GM21529 (cell line): Measurements from ENCODE around the gene NKAPL.
A peak's percentile ranks its signal among the peaks of the same experiment; 100 is the strongest.

Source experiments
- ATAC-seq: cut with Tn5 transposase; IDR thresholded peaks from one replicate; pipeline ENCODE4 v1.9.1; 2021; ENCODE audit not compliant: unreplicated experiment

Gene NKAPL

DNA sequence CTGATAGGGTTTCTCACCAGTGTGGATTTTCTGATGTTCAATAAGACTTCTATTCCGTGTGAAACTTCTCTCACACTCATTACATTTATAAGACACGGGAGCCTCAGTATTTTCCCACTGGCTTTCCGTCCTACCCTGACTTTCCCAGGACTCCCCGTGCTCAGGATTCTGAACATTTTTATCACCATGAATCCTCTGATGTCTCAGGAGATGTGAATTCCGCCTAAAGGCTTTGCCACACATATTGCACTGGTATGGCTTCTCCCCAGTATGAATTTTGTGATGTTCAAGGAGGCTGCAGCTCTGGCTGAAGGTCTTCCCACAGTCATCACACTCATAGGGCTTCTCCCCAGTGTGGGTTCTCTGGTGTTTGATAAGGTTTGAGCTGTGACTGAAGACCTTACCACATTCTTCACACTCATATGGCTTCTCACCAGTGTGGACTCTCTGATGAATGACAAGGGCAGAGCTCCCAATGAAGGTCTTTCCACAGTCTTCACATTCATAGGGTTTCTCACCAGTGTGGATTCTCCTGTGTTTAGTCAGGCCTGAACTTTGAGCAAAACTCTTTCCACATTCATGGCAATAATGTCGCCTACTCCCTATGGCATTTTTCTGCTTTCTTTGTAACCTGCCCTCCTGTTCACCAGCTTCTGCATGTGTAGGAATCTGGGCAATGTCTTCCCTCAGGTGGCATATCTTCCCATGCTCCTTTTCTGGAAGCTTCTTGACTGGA lies 13.7 kb upstream of the NKAPL start:
- ATAC-seq = no peak

DNA sequence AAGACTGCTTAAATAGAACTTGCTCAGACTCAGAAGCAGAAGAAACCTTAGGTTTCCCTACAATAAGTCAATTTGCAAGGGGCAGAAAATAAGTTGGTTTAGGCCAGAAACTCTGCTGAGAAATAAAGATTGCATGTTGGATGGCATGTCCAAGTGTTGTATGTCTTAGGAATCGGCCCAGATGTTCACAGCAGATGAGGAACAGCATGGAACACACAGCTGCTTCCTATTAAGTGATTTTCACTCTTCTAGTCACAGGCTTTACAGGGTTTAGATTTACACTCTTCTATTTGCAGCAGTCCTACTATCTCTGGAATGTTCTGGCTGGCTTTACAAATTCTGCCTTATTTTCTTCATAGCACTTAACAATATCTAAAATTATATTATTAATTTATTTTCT lies 10.2 kb upstream of the NKAPL start:
- ATAC-seq = no peak

DNA sequence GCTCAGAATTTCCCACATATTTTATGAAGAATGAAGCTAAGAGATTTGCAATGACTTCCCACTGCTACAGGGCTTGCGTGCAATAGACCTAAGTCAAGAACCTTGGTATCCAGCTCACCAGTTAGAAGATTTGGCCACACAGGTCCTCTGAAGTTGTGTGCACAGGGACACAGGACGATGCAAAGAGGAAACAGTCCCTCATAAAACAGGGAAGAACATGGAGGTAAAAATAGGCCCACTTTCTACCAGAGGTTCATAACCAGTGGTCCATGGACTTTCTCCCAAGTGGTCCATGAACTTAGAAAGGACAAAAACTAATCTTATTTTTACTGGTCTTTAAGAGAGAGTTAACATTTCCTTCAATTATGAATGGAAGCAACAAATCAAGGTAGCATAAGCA lies 8.3 kb upstream of the NKAPL start:
- ATAC-seq = no peak

DNA sequence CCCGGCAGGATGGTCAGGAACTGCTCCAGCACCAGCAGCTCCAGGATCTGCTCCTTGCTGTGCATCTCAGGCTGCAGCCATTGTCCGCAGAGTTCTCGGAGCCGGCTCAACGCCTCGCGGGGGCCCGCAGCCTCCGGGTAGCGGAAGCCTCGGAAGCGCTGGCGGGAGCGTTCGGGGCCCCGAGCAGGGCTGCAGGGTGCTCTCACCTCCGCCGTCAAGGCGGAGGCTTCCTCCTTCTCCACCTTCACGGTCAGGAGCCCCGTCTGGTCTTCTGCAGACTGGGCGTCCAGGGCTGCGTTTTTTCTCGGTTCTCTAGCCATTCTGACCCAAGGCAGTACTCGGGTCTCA lies 7.5 kb upstream of the NKAPL start:
- peak; percentile 40 for ATAC-seq

DNA sequence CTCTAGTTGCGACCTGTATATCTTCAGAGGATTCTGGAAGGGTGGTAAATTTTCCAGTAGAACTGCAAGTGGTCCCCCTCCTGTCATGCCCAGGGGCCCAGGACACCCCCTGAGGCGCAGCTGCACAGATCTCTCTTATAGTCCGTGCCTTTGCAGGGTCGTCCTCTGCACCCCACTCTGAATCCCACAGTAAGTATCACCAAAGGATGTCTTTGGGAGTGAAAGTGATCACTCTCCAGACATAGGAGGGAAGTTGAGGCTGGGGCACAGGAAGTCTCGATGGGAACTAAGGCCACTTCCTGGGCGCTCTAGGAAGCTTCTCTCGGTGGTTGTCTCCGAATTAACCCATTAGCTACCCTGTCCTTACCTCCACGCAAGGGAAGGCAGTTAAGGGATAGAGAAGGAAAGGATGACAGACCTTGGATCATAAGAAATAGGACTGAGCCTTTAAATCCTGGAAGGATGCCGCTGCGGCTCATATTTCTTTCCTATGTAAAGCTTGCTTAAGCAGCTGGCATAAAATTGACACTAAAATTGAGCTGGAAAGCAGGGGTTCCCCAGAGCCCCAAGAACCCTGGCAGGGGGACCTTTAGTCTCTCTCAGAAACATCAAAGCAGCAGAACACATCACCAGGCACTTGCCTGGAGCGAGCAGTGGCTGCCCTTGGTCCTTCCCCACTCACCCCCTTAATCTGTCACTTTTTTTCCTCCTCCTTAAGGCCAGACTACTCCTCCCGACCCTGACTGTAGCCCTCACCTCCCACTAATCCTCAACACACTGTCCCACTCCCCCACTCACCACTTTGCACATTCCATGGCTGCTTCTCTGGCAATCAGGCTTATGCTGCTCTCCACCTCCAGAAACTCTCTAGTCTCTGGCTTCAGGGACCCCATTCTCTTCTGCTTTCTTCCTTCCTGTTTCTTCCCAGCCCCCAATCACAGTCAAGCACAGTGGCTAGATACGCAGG lies 6.8 kb upstream of the NKAPL start, which contains the start of gene ZKSCAN4:
Gene ZKSCAN4 (minus strand): TSS at position 261 of the 967 bp plus-strand sequence. CDS start 289 bp downstream, outside the sequence.
- ATAC-seq = peak; percentile 81

DNA sequence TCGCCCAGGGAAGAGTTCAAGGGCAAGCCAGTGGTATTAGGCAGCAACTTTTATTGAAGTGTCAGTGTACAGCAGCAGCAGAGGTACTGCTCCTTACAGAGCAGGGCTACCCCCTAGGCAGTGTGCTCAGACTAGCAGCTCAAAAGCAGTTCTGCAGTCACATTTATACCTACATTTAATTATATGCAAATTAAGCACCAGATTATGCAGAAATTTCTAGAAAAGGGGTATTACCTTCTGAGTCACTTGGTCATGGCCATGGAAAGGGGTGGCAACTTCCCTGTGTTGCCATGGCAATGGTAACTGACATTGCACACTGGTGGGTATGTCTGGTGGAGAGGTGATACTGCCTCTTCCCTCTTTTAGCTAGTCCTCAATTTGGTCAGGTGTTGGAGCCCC lies 5.0 kb upstream of the NKAPL start:
- no peak for ATAC-seq

DNA sequence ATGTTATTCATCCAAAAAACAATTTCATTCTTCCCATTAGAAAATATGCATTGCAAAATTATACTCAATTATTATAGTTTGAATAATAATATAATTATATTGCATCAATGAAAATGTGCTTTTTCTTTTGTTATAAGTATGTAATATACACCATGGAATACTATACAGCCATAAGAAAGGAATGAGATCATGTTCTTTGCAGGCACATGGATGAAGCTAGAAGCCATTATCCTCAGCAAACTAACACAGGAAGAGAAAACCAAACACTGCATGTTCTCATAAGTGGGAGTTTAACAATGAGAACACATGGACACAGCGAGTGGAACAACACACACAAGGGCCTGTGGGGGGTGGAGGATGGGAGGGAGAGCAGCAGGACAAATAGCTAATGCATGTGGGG lies 2.1 kb upstream of the NKAPL start:
- ATAC-seq = no peak

DNA sequence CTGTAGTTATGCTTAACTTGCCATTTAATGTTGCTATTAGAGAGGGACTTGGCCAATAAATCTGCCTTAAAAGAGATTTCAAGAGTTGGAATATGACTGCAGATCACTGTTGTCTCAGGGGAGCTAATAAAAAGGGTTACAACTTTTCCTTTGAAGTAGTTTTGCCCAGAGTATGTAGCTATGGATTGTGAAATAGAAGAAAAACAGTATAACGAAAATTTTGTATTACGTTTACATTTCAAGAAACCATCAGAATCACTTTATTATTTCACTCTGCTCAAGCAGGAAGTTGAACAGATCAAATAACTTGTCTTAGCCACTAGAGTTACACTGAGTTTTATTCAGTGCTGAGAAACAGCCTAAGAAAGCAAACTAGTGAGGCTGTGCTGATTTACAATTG lies 4.8 kb downstream of the NKAPL start:
- ATAC-seq = no peak

DNA sequence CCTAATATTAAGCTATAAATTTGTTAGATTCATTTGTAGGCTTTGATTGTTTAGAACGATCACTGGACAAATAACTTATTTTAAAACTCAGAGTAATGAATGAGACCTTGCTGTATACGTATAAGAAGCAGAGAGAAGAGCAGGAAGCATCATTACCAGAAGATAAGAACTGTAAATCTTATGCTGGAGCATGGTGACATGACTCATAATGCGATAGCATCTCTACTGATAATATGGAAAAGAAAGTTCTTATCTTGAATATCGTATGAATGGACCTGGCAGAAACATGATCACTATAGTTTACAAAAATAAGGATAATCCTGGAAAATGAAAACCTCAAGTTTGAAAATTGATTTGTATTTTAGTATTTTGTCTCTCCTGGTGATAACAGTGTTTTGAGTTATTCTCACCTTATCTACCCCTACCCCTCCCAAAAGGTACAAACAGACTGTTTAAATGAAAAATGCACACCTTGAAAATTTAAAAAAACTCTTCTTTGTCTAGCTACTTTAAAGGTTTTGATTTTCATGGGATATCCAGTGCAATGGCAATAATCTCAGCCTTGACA lies 5.8 kb downstream of the NKAPL start:
- no peak for ATAC-seq

DNA sequence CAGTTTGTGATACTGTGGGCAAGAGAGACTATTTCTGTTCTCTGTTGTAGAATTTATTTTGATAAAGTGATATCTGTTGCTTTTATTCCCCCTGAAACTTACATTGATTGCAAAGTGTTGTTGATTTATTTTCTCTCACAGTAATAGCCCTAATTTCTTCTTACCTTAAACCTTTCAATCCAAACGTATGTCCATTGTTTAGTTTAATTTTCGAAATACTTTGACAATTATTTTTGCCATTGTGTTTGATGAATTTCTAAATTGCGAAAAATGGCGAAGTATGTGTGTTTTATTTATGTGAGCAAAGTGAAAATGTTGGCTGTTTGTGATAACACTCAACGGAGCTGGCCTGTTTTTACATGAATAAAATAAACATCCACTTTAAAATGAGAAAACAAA lies 7.5 kb downstream of the NKAPL start:
- ATAC-seq = no peak

GRCh38 chr6:28266962-28267694 lies 8.0 kb downstream of the NKAPL start, which contains the start of gene ZSCAN26:
Gene ZSCAN26, plus strand, starts transcription at chr6:28267143. Its CDS starts 4,777 bp downstream, at chr6:28271920.
- ATAC-seq = peak; percentile 88

DNA sequence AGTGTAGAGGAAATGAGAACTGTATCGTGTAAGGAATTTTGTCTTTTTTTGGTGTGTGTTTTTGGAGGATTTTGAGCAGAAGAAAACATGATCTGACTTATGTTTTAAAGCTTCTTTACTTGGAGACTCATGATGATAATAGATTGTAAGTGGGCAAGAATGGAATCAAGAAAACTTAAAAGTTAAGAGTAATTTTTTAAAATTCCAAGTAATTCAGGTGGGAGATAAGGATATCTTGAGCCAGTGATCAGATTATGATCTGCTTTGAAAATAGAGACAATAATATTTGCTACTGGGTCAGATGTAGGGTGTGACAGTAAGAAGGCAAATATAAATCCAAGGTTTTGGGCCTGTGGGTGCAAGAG lies 8.6 kb downstream of the NKAPL start:
- no peak for ATAC-seq

DNA sequence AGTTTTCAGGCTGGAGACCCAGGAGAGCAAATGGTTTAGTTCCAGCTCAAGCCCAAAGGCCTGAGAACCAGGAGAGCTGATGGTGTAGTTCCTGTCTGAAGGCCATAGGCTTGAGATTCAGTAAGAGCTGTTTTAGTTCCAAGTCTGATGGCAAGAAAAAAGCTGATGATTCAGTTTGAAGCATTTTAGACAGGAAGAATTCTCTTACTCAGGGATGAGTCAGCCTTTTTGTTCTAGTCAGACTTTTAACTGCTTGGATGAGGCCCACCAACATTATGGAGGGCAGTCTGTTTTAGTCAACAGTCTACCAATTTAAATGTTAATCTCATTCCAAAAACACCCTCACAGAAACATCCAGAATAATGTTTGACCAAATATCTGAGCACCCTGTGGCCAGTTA lies 10.4 kb downstream of the NKAPL start:
- no peak for ATAC-seq

GRCh38 chr6:28274888-28275287 lies 15.8 kb downstream of the NKAPL start:
- no peak for ATAC-seq

GRCh38 chr6:28277746-28278145 lies 18.6 kb downstream of the NKAPL start:
- no peak for ATAC-seq

DNA sequence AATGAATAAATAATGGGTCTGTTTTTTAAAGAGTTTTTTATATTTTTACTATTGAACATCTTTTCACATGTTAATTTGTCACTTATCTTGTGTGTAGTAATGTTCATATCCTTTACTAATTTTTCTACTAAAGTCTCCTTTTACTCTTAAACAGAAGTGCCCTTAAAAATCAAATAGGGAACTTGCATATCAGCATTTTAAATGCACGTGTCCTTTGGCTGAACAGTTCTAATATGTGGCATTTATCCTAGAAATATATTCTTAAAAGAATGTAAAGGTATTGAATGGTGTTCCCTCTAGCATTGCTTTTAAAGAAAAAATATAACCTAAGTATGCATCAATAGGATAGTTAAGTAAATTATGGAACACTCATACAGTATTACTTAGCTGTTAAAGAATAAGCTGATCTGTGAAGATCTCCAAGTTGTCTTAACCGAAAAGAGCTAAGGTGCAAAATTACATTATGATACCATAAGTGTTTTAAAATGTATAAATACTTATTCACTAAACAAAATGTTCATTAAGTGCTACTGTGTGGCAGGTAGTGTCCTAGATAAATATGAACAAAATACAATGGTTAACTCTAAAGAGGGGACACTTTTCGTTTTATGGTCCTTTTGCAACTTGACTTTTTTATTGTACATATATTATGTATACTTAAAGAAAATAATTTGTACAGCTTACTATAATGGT lies 21.6 kb downstream of the NKAPL start:
- no peak for ATAC-seq

GRCh38 chr6:28281288-28282064 lies 22.4 kb downstream of the NKAPL start, which contains the start of gene PGBD1:
Gene PGBD1, plus strand, starts transcription at chr6:28281572. Its CDS starts 2,242 bp downstream, at chr6:28283814.
- ATAC-seq = peak; percentile 76

- ATAC-seq = no peak
Observed at GRCh38 chr6:28282926-28283325, 23.8 kb downstream of the NKAPL start.

- ATAC-seq = no peak
Observed at GRCh38 chr6:28291573-28291972, 32.5 kb downstream of the NKAPL start.

DNA sequence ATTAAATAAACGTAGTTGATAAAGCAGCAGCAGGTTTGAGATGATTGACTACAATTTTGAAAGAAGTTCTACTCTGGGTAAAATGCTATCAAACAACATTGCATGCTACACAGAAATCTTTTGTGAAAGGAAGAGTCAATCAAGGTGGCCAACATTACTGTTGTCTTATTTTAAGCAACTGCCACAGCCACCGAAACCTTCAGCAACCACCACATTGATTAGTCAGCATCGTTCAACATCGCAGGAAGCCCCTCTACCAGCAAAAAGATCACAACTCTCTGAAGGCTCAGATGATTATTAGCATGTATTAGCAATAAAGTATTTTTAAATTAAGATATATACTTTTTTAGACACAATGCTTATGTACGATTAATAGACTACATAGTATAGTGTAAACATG lies 36.2 kb downstream of the NKAPL start:
- no peak for ATAC-seq
